B cell (primary cell): Measurements from ENCODE around the gene GLIPR1L1. TPM values are rescaled to one million over a fixed set of nuclear protein-coding genes. Genes with fewer than 3 reads are reported as not detected.

ENCODE experiments used
- ATAC-seq: fragments of 200-7000 bp; cut with Tn5 transposase; one replicate; pipeline ENCODE4 v1.10.0; 2021; ENCODE audit warnings: low read depth, mild to moderate bottlenecking, moderate number of reproducible peaks, moderate library complexity
- CTCF ChIA-PET: fragments of 350-600 bp; sonication (Branson Sonifier 250); formaldehyde crosslinking; loops from one replicate; lab custom pipeline; 2021; ENCODE audit warnings: antibody characterized with exemption, inconsistent platforms; lab: Charles Lee
- POLR2A ChIA-PET: fragments of 350-600 bp; sonication (Branson Sonifier 250); formaldehyde crosslinking; loops from one replicate; lab custom pipeline; 2021; ENCODE audit warnings: antibody characterized with exemption; lab: Charles Lee
- DNase-seq: peaks from one replicate; pipeline ENCODE4 v3.0.0; 2013
- H2AFZ ChIP-seq: 2 replicates; pipeline ENCODE4 v1.6.1; 2012; ENCODE audit warnings: mild to moderate bottlenecking, low read depth, low read length; ENCODE audit not compliant: insufficient read depth, poor library complexity, severe bottlenecking
- H3K27ac ChIP-seq, 2 donors: 1 replicate in 1 of 2; 2 replicates in 1 of 2; pipeline ENCODE4 v1.5.1; 2012 to 2013; ENCODE audit warnings: low read length in 2 of 2, mild to moderate bottlenecking in 2 of 2, moderate library complexity in 1 of 2
- H3K27me3 ChIP-seq, 4 experiments: fragments of 200-600 bp in 1 of 4; sonication (generic) in 1 of 4; replicated peaks in 1 of 4; 1 replicate in 2 of 4; 2 replicates in 2 of 4; pipeline versions ENCODE4 v1.6.1 to v1.7.0; 2013 to 2016; ENCODE audit warnings: low read length in 3 of 4, mild to moderate bottlenecking in 2 of 4, mixed read lengths in 1 of 4, moderate library complexity in 1 of 4; ENCODE audit not compliant: insufficient read depth in 4 of 4, control insufficient read depth in 3 of 4; ENCODE audit errors: control extremely low read depth in 1 of 4
- H3K36me3 ChIP-seq, 2 experiments: replicated peaks in 1 of 2; 1 replicate in 1 of 2; 2 replicates in 1 of 2; pipeline versions ENCODE4 v1.6.1 to v1.7.1; 2013; ENCODE audit warnings: low read length in 1 of 2; ENCODE audit not compliant: insufficient read depth in 2 of 2, control insufficient read depth in 1 of 2; ENCODE audit errors: control extremely low read depth in 1 of 2, extremely low read depth in 1 of 2
- H3K4me1 ChIP-seq, 2 donors: fragments of 200-600 bp in 1 of 2; sonication (generic) in 1 of 2; 1 replicate in 1 of 2; 2 replicates in 1 of 2; pipeline versions ENCODE4 v1.5.1 to v1.6.1; 2013 to 2017; ENCODE audit warnings: low read length in 2 of 2; ENCODE audit not compliant: control insufficient read depth in 2 of 2, insufficient read depth in 2 of 2
- H3K4me2 ChIP-seq: replicated peaks from 2 replicates; pipeline ENCODE3; 2012; ENCODE audit warnings: mild to moderate bottlenecking, low read depth, low read length; ENCODE audit not compliant: poor library complexity, severe bottlenecking
- H3K4me3 ChIP-seq, 5 experiments: fragments of 200-600 bp in 1 of 5; sonication (generic) in 1 of 5; 1 replicate in 3 of 5; 2 replicates in 2 of 5; pipeline versions ENCODE4 v1.5.1 to v1.7.0; 2011 to 2016; ENCODE audit warnings: low read length in 4 of 5, mild to moderate bottlenecking in 4 of 5, low read depth in 2 of 5, control low read depth in 1 of 5, moderate library complexity in 1 of 5; ENCODE audit not compliant: insufficient read depth in 1 of 5; ENCODE audit errors: control extremely low read depth in 1 of 5, extremely low read depth in 1 of 5
- H3K79me2 ChIP-seq: fragments of 200-600 bp; sonication (generic); one replicate; pipeline ENCODE4 v1.6.0; 2016; ENCODE audit warnings: low read length; ENCODE audit not compliant: control insufficient read depth, insufficient read depth
- H3K9ac ChIP-seq: fragments of 200-600 bp; sonication (generic); 2 replicates; pipeline ENCODE4 v1.6.1; 2017; ENCODE audit warnings: mild to moderate bottlenecking, low read length, moderate library complexity
- H3K9me3 ChIP-seq, 3 donors: one replicate each; pipeline versions ENCODE4 v1.6.1 to v1.7.1; 2013; ENCODE audit warnings: low read length in 2 of 3; ENCODE audit not compliant: control insufficient read depth in 2 of 3, insufficient read depth in 1 of 3; ENCODE audit errors: control extremely low read depth in 1 of 3
- H4K20me1 ChIP-seq: 2 replicates; pipeline ENCODE4 v1.6.0; 2012; ENCODE audit warnings: mild to moderate bottlenecking, low read length; ENCODE audit not compliant: insufficient read depth, control insufficient read depth, poor library complexity, severe bottlenecking
- H3K27ac Mint-ChIP-seq: one replicate; pipeline ENCODE4 v1.8.0; 2021; ENCODE audit warnings: mixed read lengths
- H3K27me3 Mint-ChIP-seq: one replicate; pipeline ENCODE4 v1.8.0; 2021; ENCODE audit warnings: mixed read lengths
- H3K4me1 Mint-ChIP-seq: one replicate; pipeline ENCODE4 v1.8.0; 2021; ENCODE audit warnings: mixed read lengths
- H3K4me3 Mint-ChIP-seq: one replicate; pipeline ENCODE4 v1.8.0; 2021; ENCODE audit warnings: mixed read lengths
- H3K9me3 Mint-ChIP-seq: one replicate; pipeline ENCODE4 v1.8.0; 2022; ENCODE audit warnings: mixed read lengths; ENCODE audit not compliant: insufficient read depth
- CTCF ChIP-seq: fragments of 200-600 bp; IDR thresholded peaks from one replicate; pipeline ENCODE4 v1.8.0; 2022; ENCODE audit warnings: antibody characterized with exemption, mild to moderate bottlenecking
- EZH2 ChIP-seq: IDR thresholded peaks from 2 replicates; pipeline ENCODE4 v1.6.1; 2012; ENCODE audit warnings: borderline replicate concordance, low read depth, mild to moderate bottlenecking, moderate library complexity, low read length; ENCODE audit not compliant: insufficient read depth, poor library complexity, severe bottlenecking
- WGBS: methylation state at CpG from one replicate; pipeline ENCODE4 v1.1.5; 2013; ENCODE audit warnings: missing lambda C conversion rate; ENCODE audit not compliant: insufficient coverage; 5-methylcytosine and 5-hydroxymethylcytosine counted together
- intact Hi-C: fragments of 100-400 bp; cut with micrococcal nuclease; formaldehyde crosslinking; loops from one replicate; pipeline ENCODE4 v1.10.0; 2022
- polyA plus RNA-seq: library from polyadenylated mRNA; depleted of rRNA; stranded (reverse); fragments of >200 nt; gene quantifications from 2 replicates; pipeline ENCODE4 v1.2.3, GENCODE V29; 2012
- total RNA-seq, 2 donors: library from RNA; stranded (reverse); fragments of 120-200 nt in 1 of 2; gene quantifications; 1 replicate in 1 of 2; 2 replicates in 1 of 2; pipeline versions ENCODE4 v1.2.3 to v1.2.4, GENCODE V29; 2013 to 2022

Gene GLIPR1L1
- total and polyA plus RNA-seq, 2 donors (not counting 1 experiment from before 2014, with no cell fraction given): not detected

- no peak overlapping the region for H2AFZ ChIP-seq
- 100% methylated on average over 1 of the region's 3 CpGs for WGBS
- no peaks in the 10 kb centered on the region for H4K20me1 ChIP-seq
- no peaks in the 10 kb centered on the region for H3K27me3 ChIP-seq
- no peak overlapping the region for H3K4me3 ChIP-seq
- no peaks in the 10 kb centered on the region for H3K36me3 ChIP-seq
- no peaks in the 10 kb centered on the region for H3K79me2 ChIP-seq
- H3K9ac ChIP-seq: no peak overlapping the region
- Mint-ChIP-seq H3K9me3 (no peaks in the 10 kb centered on the region), H3K27me3 (peaks cover 10% of the 10 kb centered on the region), H3K4me3 (no peak overlapping the region), H3K27ac (no peak overlapping the region), H3K4me1 (no peaks in the 10 kb centered on the region)
- H3K4me1 ChIP-seq: no peaks in the 10 kb centered on the region
- intact Hi-C loops: no loop called here
- DNase-seq (no peak), ATAC-seq (no peak)
- ChIA-PET POLR2A (no interaction called here), CTCF (no interaction called here)
- no peaks in the 10 kb centered on the region for H3K9me3 ChIP-seq
- H3K4me2 ChIP-seq: no peak overlapping the region
- TF ChIP-seq CTCF (no peak), EZH2 (no peak)
- H3K27ac ChIP-seq: no peak overlapping the region
These were observed 16.7 kb upstream of the GLIPR1L1 start for GRCh38 chr12:75317784-75318183.

DNA sequence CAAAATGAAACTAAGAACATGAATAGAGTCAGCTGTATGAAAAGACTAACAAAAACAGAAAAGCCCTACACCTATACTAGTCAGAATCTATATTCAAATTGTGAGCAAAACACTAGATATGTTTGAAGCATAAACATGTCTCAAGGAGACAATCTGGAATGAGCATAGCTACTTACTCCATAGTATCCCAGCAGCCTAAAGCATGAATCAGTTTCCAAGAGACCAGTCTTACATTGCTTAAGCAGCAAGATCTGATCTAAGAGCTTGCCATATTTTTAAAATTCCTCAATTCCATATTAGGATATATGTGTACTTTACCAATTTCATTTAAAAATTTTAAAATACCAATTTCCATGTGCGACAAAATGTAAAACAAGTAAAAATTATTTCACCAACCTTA, 12.0 kb upstream of the GLIPR1L1 start:
- Histone ChIP-seq H3K36me3 (no peaks in the 10 kb centered on the region), H3K4me1 (no peaks in the 10 kb centered on the region), H3K9ac (no peak overlapping the region), H3K9me3 (no peaks in the 10 kb centered on the region), H2AFZ (no peak overlapping the region), H3K4me2 (no peak overlapping the region), H3K79me2 (no peaks in the 10 kb centered on the region), H3K27ac (no peak overlapping the region), H3K27me3 (peaks cover 0 to 3% (median 0%) of the 10 kb centered on the region in 4 experiments), H4K20me1 (no peaks in the 10 kb centered on the region), H3K4me3 (no peak overlapping the region)
- intact Hi-C loops: no loop called here
- no peak for DNase-seq
- Mint-ChIP-seq H3K4me3 (no peak overlapping the region), H3K27me3 (peaks cover 18% of the 10 kb centered on the region), H3K4me1 (no peaks in the 10 kb centered on the region), H3K9me3 (no peaks in the 10 kb centered on the region), H3K27ac (no peak overlapping the region)
- no peak for TF ChIP-seq CTCF
- TF ChIP-seq EZH2: no peak
- no CpG with 5 or more reads among the region's 1 CpG for WGBS
- no peak for ATAC-seq
- ChIA-PET CTCF (no interaction called here), POLR2A (no interaction called here)
